ENCODE results near the gene KLF7.

Gene KLF7

DNA sequence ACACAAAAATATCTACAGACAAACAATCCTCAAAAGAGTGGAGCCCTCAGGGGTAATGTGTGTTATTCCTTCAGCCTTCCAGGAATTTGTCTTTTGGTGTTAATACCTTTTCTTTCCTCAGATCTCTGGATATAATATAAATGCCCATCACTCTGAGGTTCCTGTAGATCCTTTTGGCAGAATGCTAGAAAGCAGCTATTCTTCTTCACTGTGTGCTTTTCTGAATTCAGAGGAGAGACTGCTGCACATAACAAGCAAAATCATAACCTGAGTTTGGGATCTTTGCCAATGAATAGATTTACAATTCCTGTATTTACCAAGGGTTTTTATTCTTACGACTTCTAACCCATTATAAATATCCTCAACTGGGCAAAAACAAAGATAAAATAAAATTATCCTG is 57.3 kb downstream of the KLF7 start:
- no peak for DNase-seq (ENCODE audit: extremely low read depth, low read depth)
- H3K4me3 ChIP-seq (replicated peaks; ENCODE audit: low read depth, low read length): no peak overlapping the region
- TF ChIP-seq, protein P1, sequence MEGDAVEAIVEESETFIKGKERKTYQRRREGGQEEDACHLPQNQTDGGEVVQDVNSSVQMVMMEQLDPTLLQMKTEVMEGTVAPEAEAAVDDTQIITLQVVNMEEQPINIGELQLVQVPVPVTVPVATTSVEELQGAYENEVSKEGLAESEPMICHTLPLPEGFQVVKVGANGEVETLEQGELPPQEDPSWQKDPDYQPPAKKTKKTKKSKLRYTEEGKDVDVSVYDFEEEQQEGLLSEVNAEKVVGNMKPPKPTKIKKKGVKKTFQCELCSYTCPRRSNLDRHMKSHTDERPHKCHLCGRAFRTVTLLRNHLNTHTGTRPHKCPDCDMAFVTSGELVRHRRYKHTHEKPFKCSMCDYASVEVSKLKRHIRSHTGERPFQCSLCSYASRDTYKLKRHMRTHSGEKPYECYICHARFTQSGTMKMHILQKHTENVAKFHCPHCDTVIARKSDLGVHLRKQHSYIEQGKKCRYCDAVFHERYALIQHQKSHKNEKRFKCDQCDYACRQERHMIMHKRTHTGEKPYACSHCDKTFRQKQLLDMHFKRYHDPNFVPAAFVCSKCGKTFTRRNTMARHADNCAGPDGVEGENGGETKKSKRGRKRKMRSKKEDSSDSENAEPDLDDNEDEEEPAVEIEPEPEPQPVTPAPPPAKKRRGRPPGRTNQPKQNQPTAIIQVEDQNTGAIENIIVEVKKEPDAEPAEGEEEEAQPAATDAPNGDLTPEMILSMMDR (IDR thresholded peaks at IDR 0.05; ENCODE audit: low read depth, low read length, missing control alignments): no peak

DNA sequence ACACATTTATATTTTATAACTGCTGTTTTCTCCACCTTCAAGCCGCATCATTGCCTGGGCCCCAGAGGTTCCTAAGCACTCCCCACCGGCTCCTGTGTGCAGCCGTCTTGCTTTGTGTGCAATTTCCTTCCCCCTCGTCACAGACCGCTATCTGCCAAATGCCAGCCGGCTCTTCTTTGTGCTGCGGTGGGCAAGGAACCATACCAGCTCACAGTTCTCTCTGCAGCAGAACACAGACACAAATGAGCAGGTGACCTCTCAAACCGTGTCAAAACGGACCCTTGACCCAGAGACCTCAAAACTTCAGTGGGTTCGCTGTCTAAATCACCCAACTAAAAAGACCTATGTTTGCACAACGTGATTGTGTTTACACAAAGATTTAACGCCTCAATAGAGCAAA is 58.2 kb downstream of the KLF7 start:
- no peak for DNase-seq (ENCODE audit: extremely low read depth, low read depth)
- TF ChIP-seq, protein P1 (IDR thresholded peaks at IDR 0.05; ENCODE audit: low read depth, low read length, missing control alignments): no peak
- H3K4me3 ChIP-seq (replicated peaks; ENCODE audit: low read depth, low read length): no peak overlapping the region

DNA sequence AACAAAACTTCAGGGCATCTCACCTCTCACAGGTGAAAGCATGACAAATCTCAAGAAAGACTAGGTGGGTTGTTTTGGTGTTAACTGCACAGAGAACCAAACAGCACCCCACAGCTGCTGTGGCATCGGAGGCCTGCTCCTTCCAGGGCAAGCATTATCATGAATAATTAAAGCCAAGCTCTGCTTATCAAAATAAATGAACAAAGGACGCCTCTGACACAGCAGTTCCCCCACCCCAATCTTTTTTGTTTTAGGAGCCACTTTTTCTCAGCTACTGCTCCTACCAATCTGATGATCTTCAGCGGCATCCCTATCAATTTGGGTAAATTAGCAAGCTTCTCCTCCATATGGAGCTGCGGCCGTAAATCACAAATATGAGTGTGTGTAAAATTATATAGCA is 58.6 kb downstream of the KLF7 start:
- no peak for DNase-seq (ENCODE audit: extremely low read depth, low read depth)
- H3K4me3 ChIP-seq (replicated peaks; ENCODE audit: low read depth, low read length): no peak overlapping the region

DNA sequence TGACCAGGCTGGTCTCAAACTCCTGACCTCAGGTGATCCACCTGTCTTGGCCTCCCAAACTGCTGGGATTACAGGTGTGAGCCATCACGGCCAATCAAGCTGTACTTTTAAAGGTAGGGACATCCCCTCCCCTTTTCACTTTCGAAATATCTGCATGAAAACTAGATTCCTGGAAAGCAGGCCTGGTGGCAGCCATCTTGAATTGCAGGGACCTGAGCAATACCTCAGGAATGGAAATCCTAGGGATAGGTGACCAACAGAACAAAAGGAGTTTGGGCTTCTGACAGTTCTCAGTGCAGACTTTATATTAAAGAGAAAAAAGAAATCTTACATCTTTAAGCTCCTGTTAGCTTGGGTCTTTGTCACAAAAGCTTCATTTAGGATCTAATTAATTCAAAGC is 62.6 kb downstream of the KLF7 start:
- TF ChIP-seq, protein P1 (IDR thresholded peaks at IDR 0.05; ENCODE audit: low read depth, low read length, missing control alignments): no peak
- no peak overlapping the region for H3K4me3 ChIP-seq (replicated peaks; ENCODE audit: low read depth, low read length)
- DNase-seq (ENCODE audit: extremely low read depth, low read depth): no peak

More for the DNA sequence above, 58.6 kb downstream of the KLF7 start:
- TF ChIP-seq, protein P1 (IDR thresholded peaks at IDR 0.05; ENCODE audit: low read depth, low read length, missing control alignments): no peak

DNA sequence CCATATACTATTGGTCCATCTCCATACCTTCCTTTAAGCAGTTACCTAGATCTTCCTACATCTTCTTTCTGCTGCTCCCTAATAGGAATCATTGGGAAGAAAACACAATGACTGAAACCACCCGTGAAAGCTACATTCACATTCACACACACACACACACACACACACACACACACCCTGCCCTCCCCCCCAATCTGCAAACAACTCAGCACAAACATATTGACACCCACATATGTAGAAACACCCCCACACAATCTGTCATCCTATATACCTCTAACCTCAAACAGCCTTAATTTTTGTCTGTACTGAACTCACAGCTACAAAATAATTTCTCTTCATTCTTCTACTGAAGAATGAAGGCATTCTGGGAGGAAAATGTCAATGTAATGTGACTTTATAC is 63.8 kb downstream of the KLF7 start:
- TF ChIP-seq, protein P1 (IDR thresholded peaks at IDR 0.05; ENCODE audit: low read depth, low read length, missing control alignments): no peak
- no peak for DNase-seq (ENCODE audit: extremely low read depth, low read depth)
- no peak overlapping the region for H3K4me3 ChIP-seq (replicated peaks; ENCODE audit: low read depth, low read length)

DNA sequence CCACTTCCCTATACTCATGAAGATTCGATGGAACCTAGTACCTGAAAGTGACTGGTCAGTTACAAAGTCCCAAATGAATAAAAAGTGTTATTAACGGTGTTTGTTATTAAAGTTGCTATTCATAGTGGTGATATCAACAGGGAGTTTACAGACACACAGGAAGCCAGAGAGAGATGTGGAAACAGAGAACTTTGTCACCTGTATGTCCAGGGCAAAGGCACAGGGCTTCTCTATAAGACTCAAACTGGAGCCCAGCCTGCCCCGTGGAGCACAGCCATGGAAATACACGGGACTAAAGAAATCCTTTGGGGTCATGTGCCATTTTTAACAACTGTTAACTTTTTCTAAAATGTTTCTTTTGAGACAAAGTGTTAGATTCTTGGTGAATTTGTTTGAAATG is 68.5 kb downstream of the KLF7 start:
- no peak for DNase-seq (ENCODE audit: extremely low read depth, low read depth)
- TF ChIP-seq, protein P1 (IDR thresholded peaks at IDR 0.05; ENCODE audit: low read depth, low read length, missing control alignments): no peak
- H3K4me3 ChIP-seq (replicated peaks; ENCODE audit: low read depth, low read length): no peak overlapping the region

DNA sequence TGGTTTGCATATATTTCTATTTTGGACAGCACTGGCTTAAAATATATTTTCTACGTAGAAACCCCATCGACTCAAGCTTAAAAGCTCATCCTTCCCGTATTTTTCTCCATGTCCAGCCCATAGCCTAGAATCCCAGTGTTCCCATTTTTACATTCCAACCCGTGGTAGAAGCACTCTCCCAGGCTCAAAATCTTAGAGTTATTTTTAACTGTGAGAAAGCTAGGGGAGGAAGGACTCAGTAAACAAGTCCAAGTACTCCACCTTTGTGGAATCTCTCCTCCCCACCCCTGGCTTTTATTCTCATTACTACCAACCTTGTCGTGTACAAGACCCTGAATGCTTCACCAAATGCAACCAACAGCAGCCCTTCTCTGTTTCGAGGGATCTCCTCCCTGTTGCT is 69.8 kb downstream of the KLF7 start:
- TF ChIP-seq, protein P1 (IDR thresholded peaks at IDR 0.05; ENCODE audit: low read depth, low read length, missing control alignments): no peak
- no peak overlapping the region for H3K4me3 ChIP-seq (replicated peaks; ENCODE audit: low read depth, low read length)
- DNase-seq (ENCODE audit: extremely low read depth, low read depth): no peak
